WTC11 (cell line): Measurements from ENCODE around the gene NRXN3. TPM values are rescaled to one million over a fixed set of nuclear protein-coding genes. Genes with fewer than 3 reads are reported as not detected.

ENCODE experiments used
- ATAC-seq: fragments of 200-7000 bp; cut with Tn5 transposase; 2 replicates; pipeline ENCODE4 v1.10.0; 2021; ENCODE audit warnings: mild to moderate bottlenecking, moderate library complexity
- CTCF ChIA-PET: fragments of 300-600 bp; sonication (Branson Sonifier 250); formaldehyde crosslinking; loops from one replicate; lab custom pipeline; 2021; ENCODE audit warnings: antibody characterized with exemption; lab: Charles Lee
- POLR2A ChIA-PET: fragments of 350-600 bp; sonication (Branson Sonifier 250); formaldehyde crosslinking; loops from one replicate; lab custom pipeline; 2021; ENCODE audit warnings: antibody characterized with exemption; lab: Charles Lee
- DNase-seq: peaks from one replicate; pipeline ENCODE4 v3.0.0; 2021; ENCODE audit warnings: low spot score
- H3K27ac Mint-ChIP-seq: 2 replicates; pipeline ENCODE4 v1.8.0; 2021; ENCODE audit warnings: mixed read lengths
- H3K27me3 Mint-ChIP-seq: 2 replicates; pipeline ENCODE4 v1.8.0; 2021; ENCODE audit warnings: low read depth, mild to moderate bottlenecking, moderate library complexity, mixed read lengths
- H3K36me3 Mint-ChIP-seq: 2 replicates; pipeline ENCODE4 v1.8.0; 2021; ENCODE audit warnings: mixed read lengths
- H3K4me1 Mint-ChIP-seq: 2 replicates; pipeline ENCODE4 v1.8.0; 2022; ENCODE audit warnings: mixed read lengths
- H3K4me3 Mint-ChIP-seq: 2 replicates; pipeline ENCODE4 v1.8.0; 2021; ENCODE audit warnings: mild to moderate bottlenecking, moderate library complexity, mixed read lengths
- H3K9me3 Mint-ChIP-seq: 2 replicates; pipeline ENCODE4 v1.8.0; 2021; ENCODE audit warnings: mixed read lengths
- CREM ChIP-seq: sonication (generic); formaldehyde crosslinking; IDR thresholded peaks from 2 replicates; pipeline ENCODE4 v1.8.1; 2022; ENCODE audit warnings: mild to moderate bottlenecking, missing genetic modification reagents, moderate library complexity
- ELF4 ChIP-seq: sonication (generic); formaldehyde crosslinking; IDR thresholded peaks from 2 replicates; pipeline ENCODE4 v1.8.1; 2022; ENCODE audit warnings: low read depth, mild to moderate bottlenecking, moderate library complexity, missing genetic modification reagents
- EMX1 ChIP-seq: fragments of 250-450 bp; sonication (Bioruptor Pico); IDR thresholded peaks from 2 replicates; pipeline ENCODE4 v1.8.0; 2021; ENCODE audit warnings: mild to moderate bottlenecking
- ETV6 ChIP-seq: sonication (generic); formaldehyde crosslinking; IDR thresholded peaks from 2 replicates; pipeline ENCODE4 v1.8.1; 2022; ENCODE audit warnings: mild to moderate bottlenecking, missing genetic modification reagents
- FOXP1 ChIP-seq: sonication (generic); formaldehyde crosslinking; IDR thresholded peaks from 2 replicates; pipeline ENCODE4 v1.8.0; 2022; ENCODE audit warnings: missing genetic modification reagents, mild to moderate bottlenecking, moderate library complexity, borderline replicate concordance
- GRHL2 ChIP-seq: fragments of 250-450 bp; sonication (Bioruptor Pico); IDR thresholded peaks from 2 replicates; pipeline ENCODE4 v1.8.0; 2022; ENCODE audit warnings: mild to moderate bottlenecking, moderate library complexity; ENCODE audit not compliant: insufficient replicate concordance, severe bottlenecking
- NFATC4 ChIP-seq: fragments of 250-450 bp; sonication (Bioruptor Pico); IDR thresholded peaks from 2 replicates; pipeline ENCODE4 v1.9.0; 2021; ENCODE audit warnings: mild to moderate bottlenecking
- OVOL2 ChIP-seq: fragments of 250-450 bp; sonication (Bioruptor Pico); IDR thresholded peaks from 2 replicates; pipeline ENCODE4 v1.9.0; 2021; ENCODE audit warnings: mild to moderate bottlenecking, borderline replicate concordance
- RORB ChIP-seq: fragments of 250-450 bp; sonication (Bioruptor Pico); IDR thresholded peaks from 2 replicates; pipeline ENCODE4 v1.9.0; 2021; ENCODE audit warnings: mild to moderate bottlenecking
- SMAD3 ChIP-seq: sonication (generic); formaldehyde crosslinking; IDR thresholded peaks from 2 replicates; pipeline ENCODE4 v1.8.0; 2022; ENCODE audit warnings: missing genetic modification reagents, mild to moderate bottlenecking, borderline replicate concordance
- SMAD4 ChIP-seq: sonication (generic); formaldehyde crosslinking; IDR thresholded peaks from 2 replicates; pipeline ENCODE4 v1.8.0; 2022; ENCODE audit warnings: mild to moderate bottlenecking, missing genetic modification reagents
- TEAD1 ChIP-seq: sonication (generic); formaldehyde crosslinking; IDR thresholded peaks from 2 replicates; pipeline ENCODE4 v1.8.0; 2022; ENCODE audit warnings: mild to moderate bottlenecking, missing genetic modification reagents
- ZNF138 ChIP-seq: sonication (generic); formaldehyde crosslinking; conservative IDR thresholded peaks from 2 replicates; pipeline ENCODE4 v1.8.1; 2022; ENCODE audit warnings: mild to moderate bottlenecking, moderate library complexity, missing genetic modification reagents
- ZNF396 ChIP-seq: fragments of 250-450 bp; sonication (Bioruptor Pico); IDR thresholded peaks from 2 replicates; pipeline ENCODE4 v1.8.0; 2021; ENCODE audit warnings: mild to moderate bottlenecking, moderate library complexity, borderline replicate concordance
- total RNA-seq: library from RNA; stranded (reverse); gene quantifications from 3 replicates; pipeline ENCODE4 v1.2.3, GENCODE V29; 2021
- TF ChIP-seq, protein P1 (sequence below): sonication (generic); formaldehyde crosslinking; IDR thresholded peaks from 2 replicates; pipeline ENCODE4 v1.8.1; 2023; ENCODE audit warnings: mild to moderate bottlenecking, missing genetic modification reagents
- TF ChIP-seq, protein P2 (sequence below): sonication (generic); formaldehyde crosslinking; IDR thresholded peaks from 2 replicates; pipeline ENCODE4 v1.8.1; 2022; ENCODE audit warnings: low read depth, missing genetic modification reagents, borderline replicate concordance
- TF ChIP-seq, protein P3 (sequence below): sonication (generic); formaldehyde crosslinking; conservative IDR thresholded peaks from 2 replicates; pipeline ENCODE4 v1.8.1; 2022; ENCODE audit warnings: mild to moderate bottlenecking, missing genetic modification reagents
- TF ChIP-seq, protein P4 (sequence below): sonication (generic); formaldehyde crosslinking; IDR thresholded peaks from 2 replicates; pipeline ENCODE4 v1.8.0; 2022; ENCODE audit warnings: missing genetic modification reagents
- TF ChIP-seq, protein P5 (sequence below): fragments of 250-450 bp; sonication (Bioruptor Pico); IDR thresholded peaks from 2 replicates; pipeline ENCODE4 v1.9.0; 2021; ENCODE audit warnings: mild to moderate bottlenecking, borderline replicate concordance

The NRXN3 gene
- total RNA-seq, 1 experiment from 2014 or later: 3.0 TPM

DNA sequence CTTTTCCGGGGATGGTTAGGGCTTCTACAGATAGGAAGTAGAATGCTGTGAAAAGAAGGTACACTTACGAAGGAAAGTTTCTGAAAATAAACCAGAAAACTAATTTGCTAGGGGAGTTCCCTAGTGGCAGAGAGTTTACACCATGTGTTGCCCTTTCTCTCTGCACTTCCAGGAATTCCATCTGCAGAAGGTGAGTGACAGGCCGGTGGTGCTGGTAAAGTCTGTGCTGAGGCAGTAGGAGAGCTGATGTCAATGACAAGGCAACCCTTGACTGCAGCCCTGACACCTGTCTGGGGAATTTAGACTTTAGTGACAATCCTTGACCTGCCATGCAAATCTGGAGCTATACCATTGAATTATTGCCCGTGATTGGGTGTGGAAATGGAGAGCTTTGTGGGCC is 687.8 kb downstream of the NRXN3 start:
- no peaks in the 10 kb centered on the region for H3K9me3 Mint-ChIP-seq
- H3K27ac Mint-ChIP-seq: no peak overlapping the region
- no peaks in the 10 kb centered on the region for H3K36me3 Mint-ChIP-seq
- POLR2A ChIA-PET: no interaction called here
- DNase-seq: no peak
- peaks cover 15% of the 10 kb centered on the region for H3K4me1 Mint-ChIP-seq
- TF ChIP-seq, protein P1, sequence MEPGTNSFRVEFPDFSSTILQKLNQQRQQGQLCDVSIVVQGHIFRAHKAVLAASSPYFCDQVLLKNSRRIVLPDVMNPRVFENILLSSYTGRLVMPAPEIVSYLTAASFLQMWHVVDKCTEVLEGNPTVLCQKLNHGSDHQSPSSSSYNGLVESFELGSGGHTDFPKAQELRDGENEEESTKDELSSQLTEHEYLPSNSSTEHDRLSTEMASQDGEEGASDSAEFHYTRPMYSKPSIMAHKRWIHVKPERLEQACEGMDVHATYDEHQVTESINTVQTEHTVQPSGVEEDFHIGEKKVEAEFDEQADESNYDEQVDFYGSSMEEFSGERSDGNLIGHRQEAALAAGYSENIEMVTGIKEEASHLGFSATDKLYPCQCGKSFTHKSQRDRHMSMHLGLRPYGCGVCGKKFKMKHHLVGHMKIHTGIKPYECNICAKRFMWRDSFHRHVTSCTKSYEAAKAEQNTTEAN (CRISPR knock-in tag): no peak
- TF ChIP-seq ZNF138 (CRISPR knock-in tag) (no peak), ZNF396 (CRISPR knock-in tag) (no peak), GRHL2 (CRISPR knock-in tag) (no peak), TEAD1 (CRISPR knock-in tag) (no peak), EMX1 (CRISPR knock-in tag) (no peak), FOXP1 (CRISPR knock-in tag) (no peak), OVOL2 (CRISPR knock-in tag) (no peak), ELF4 (CRISPR knock-in tag) (no peak), ETV6 (CRISPR knock-in tag) (no peak), SMAD4 (CRISPR knock-in tag) (no peak)
- TF ChIP-seq, protein P2, sequence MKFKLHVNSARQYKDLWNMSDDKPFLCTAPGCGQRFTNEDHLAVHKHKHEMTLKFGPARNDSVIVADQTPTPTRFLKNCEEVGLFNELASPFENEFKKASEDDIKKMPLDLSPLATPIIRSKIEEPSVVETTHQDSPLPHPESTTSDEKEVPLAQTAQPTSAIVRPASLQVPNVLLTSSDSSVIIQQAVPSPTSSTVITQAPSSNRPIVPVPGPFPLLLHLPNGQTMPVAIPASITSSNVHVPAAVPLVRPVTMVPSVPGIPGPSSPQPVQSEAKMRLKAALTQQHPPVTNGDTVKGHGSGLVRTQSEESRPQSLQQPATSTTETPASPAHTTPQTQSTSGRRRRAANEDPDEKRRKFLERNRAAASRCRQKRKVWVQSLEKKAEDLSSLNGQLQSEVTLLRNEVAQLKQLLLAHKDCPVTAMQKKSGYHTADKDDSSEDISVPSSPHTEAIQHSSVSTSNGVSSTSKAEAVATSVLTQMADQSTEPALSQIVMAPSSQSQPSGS (CRISPR knock-in tag): no peak
- TF ChIP-seq, protein P3, sequence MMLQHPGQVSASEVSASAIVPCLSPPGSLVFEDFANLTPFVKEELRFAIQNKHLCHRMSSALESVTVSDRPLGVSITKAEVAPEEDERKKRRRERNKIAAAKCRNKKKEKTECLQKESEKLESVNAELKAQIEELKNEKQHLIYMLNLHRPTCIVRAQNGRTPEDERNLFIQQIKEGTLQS: no peak
- TF ChIP-seq, all 79 proteins: peak for 0
- Mint-ChIP-seq H3K27me3 (no peaks in the 10 kb centered on the region), H3K4me3 (no peak overlapping the region)
- CTCF ChIA-PET: interaction anchor here (1.1 to 2.4 kb wide), 2 partner anchors 9 to 67 kb away, joined by 3 to 22 read pairs; no protein-coding TSS in a partner anchor
- ATAC-seq: peak; percentile 59; the same call in 1 of the 2 replicates

DNA sequence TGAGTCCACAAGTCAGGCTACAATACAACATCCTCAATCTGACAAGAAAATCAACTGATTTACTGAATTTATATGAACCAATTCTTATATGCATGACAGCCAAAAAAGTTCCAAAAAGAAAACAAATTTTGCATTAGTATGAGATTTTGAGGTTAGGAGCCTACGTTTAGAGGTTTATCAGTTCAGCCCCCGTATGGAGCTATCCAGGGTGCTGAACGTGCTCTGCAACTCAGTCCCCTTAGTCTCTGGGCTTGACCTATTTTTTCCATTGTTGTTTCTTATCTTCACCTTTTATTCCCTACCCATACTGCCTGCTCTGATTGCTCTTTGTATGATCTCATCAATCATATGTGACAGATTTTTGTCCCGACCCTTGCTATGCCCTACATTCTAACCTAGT is 693.0 kb downstream of the NRXN3 start:
- ATAC-seq (peak; percentile 83), DNase-seq (peak; percentile 65)
- no peaks in the 10 kb centered on the region for H3K27me3 Mint-ChIP-seq
- ChIA-PET CTCF (interaction anchor here (0.5 kb wide), 1 partner anchor 1318 kb away, joined by 3 read pairs; no protein-coding TSS in a partner anchor), POLR2A (no interaction called here)
- no peak overlapping the region for H3K27ac Mint-ChIP-seq
- no peaks in the 10 kb centered on the region for H3K9me3 Mint-ChIP-seq
- H3K4me1 Mint-ChIP-seq: peaks cover 14% of the 10 kb centered on the region
- no peaks in the 10 kb centered on the region for H3K36me3 Mint-ChIP-seq
- TF ChIP-seq ETV6 (CRISPR knock-in tag) (0 out of 2 replicates have a peak, but pooled peaks have one; percentile 34), RORB (CRISPR knock-in tag) (no peak), NFATC4 (CRISPR knock-in tag) (no peak), SMAD3 (CRISPR knock-in tag) (peak; percentile 22; the same call in 1 of the 2 replicates), ZNF396 (CRISPR knock-in tag) (no peak), CREM (CRISPR knock-in tag) (0 out of 2 replicates have a peak, but pooled peaks have one; percentile 47)
- TF ChIP-seq, protein P4, sequence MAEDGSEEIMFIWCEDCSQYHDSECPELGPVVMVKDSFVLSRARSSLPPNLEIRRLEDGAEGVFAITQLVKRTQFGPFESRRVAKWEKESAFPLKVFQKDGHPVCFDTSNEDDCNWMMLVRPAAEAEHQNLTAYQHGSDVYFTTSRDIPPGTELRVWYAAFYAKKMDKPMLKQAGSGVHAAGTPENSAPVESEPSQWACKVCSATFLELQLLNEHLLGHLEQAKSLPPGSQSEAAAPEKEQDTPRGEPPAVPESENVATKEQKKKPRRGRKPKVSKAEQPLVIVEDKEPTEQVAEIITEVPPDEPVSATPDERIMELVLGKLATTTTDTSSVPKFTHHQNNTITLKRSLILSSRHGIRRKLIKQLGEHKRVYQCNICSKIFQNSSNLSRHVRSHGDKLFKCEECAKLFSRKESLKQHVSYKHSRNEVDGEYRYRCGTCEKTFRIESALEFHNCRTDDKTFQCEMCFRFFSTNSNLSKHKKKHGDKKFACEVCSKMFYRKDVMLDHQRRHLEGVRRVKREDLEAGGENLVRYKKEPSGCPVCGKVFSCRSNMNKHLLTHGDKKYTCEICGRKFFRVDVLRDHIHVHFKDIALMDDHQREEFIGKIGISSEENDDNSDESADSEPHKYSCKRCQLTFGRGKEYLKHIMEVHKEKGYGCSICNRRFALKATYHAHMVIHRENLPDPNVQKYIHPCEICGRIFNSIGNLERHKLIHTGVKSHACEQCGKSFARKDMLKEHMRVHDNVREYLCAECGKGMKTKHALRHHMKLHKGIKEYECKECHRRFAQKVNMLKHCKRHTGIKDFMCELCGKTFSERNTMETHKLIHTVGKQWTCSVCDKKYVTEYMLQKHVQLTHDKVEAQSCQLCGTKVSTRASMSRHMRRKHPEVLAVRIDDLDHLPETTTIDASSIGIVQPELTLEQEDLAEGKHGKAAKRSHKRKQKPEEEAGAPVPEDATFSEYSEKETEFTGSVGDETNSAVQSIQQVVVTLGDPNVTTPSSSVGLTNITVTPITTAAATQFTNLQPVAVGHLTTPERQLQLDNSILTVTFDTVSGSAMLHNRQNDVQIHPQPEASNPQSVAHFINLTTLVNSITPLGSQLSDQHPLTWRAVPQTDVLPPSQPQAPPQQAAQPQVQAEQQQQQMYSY: no peak
- TF ChIP-seq, protein P5, sequence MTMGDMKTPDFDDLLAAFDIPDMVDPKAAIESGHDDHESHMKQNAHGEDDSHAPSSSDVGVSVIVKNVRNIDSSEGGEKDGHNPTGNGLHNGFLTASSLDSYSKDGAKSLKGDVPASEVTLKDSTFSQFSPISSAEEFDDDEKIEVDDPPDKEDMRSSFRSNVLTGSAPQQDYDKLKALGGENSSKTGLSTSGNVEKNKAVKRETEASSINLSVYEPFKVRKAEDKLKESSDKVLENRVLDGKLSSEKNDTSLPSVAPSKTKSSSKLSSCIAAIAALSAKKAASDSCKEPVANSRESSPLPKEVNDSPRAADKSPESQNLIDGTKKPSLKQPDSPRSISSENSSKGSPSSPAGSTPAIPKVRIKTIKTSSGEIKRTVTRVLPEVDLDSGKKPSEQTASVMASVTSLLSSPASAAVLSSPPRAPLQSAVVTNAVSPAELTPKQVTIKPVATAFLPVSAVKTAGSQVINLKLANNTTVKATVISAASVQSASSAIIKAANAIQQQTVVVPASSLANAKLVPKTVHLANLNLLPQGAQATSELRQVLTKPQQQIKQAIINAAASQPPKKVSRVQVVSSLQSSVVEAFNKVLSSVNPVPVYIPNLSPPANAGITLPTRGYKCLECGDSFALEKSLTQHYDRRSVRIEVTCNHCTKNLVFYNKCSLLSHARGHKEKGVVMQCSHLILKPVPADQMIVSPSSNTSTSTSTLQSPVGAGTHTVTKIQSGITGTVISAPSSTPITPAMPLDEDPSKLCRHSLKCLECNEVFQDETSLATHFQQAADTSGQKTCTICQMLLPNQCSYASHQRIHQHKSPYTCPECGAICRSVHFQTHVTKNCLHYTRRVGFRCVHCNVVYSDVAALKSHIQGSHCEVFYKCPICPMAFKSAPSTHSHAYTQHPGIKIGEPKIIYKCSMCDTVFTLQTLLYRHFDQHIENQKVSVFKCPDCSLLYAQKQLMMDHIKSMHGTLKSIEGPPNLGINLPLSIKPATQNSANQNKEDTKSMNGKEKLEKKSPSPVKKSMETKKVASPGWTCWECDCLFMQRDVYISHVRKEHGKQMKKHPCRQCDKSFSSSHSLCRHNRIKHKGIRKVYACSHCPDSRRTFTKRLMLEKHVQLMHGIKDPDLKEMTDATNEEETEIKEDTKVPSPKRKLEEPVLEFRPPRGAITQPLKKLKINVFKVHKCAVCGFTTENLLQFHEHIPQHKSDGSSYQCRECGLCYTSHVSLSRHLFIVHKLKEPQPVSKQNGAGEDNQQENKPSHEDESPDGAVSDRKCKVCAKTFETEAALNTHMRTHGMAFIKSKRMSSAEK: no peak
- H3K4me3 Mint-ChIP-seq: no peak overlapping the region
